Activated naive CD8-positive, alpha-beta T cell treated with anti-CD3 and anti-CD28 coated beads for 36 hours (primary cell): ENCODE results near the gene BOK. TPM values are rescaled to one million over a fixed set of nuclear protein-coding genes. Genes with fewer than 3 reads are reported as not detected.

Experiments used
- DNase-seq: peaks from one replicate; pipeline ENCODE4 v3.0.0; 2021
- H3K27ac Mint-ChIP-seq: one replicate; pipeline ENCODE4 v1.8.0; 2022; ENCODE audit warnings: mild to moderate bottlenecking, moderate library complexity, mixed read lengths
- H3K27me3 Mint-ChIP-seq: one replicate; pipeline ENCODE4 v1.8.0; 2022; ENCODE audit warnings: mild to moderate bottlenecking, mixed read lengths
- H3K36me3 Mint-ChIP-seq: one replicate; pipeline ENCODE4 v1.8.0; 2021; ENCODE audit warnings: mild to moderate bottlenecking, mixed read lengths
- H3K4me1 Mint-ChIP-seq: one replicate; pipeline ENCODE4 v1.8.0; 2021; ENCODE audit warnings: mixed read lengths
- H3K4me3 Mint-ChIP-seq: one replicate; pipeline ENCODE4 v1.8.0; 2022; ENCODE audit warnings: mild to moderate bottlenecking, moderate library complexity, mixed read lengths
- H3K9me3 Mint-ChIP-seq: one replicate; pipeline ENCODE4 v1.8.0; 2022; ENCODE audit warnings: mixed read lengths
- total RNA-seq, 2 experiments: library from RNA; stranded (reverse); gene quantifications; one replicate each; pipeline ENCODE4 v1.2.3, GENCODE V29; 2021

Gene BOK
- total RNA-seq, 2 experiments from 2014 or later, result 0.08 TPM; not detected in 1

DNA sequence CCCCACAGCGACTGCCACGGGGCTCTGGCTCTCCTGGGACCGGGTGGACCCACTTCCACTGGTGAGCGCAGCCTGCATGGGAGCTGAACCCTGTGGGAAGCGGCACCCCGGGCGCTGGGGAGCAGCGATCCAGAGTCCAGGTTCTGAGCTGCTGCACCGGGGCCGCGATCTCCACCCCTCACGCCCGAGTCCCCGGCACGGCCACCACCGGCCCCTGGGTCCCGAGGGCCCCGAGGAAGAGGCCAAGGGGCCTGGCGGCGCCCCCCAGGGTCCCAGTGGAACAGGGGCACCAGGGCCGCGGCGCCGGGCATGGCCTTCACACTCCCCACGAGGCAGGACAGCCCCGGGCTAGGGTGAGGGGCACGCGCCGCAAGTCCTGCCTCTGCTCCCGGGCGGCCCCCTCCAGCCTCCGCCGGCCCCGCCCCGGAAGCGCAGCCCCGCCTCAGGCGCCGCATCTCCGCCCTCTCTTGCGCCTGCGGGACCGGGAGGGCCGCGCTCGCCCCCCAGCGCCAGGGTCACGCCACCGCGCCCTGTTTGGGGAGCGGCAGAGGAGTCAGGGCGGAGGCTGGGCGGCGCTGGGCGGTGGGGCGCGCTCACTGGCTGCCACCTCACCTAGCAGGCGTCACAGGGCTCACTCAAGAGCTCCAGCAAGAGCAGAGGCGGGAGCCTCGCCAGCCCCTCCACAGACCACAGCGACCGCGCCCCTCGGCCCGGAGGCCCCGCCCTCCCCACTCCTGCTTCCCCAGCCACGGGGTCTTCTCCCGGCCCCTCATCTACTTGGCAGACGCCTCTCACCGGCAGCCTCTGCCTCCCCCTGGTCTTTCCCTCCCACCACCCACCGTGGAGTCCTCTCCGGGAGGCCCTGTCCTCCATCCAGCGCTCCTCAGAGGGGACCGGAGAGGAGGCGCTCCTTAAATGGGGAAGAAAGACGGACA, 51.6 kb downstream of the BOK start:
- no peaks in the 10 kb centered on the region for H3K9me3 Mint-ChIP-seq
- peak; percentile 98 for DNase-seq
- peaks cover 10% of the 10 kb centered on the region for H3K36me3 Mint-ChIP-seq
- H3K27ac Mint-ChIP-seq, result peak overlapping the region; percentile 65
- peak overlapping the region; percentile 66 for H3K4me3 Mint-ChIP-seq
- no peaks in the 10 kb centered on the region for H3K27me3 Mint-ChIP-seq
- H3K4me1 Mint-ChIP-seq, result peaks cover 15% of the 10 kb centered on the region

- no peak for DNase-seq
- Mint-ChIP-seq H3K27me3 (no peaks in the 10 kb centered on the region), H3K9me3 (no peaks in the 10 kb centered on the region), H3K4me3 (no peak overlapping the region), H3K36me3 (peaks cover 12% of the 10 kb centered on the region), H3K27ac (peak overlapping the region; percentile 65), H3K4me1 (peaks cover 20% of the 10 kb centered on the region)
Observed at GRCh38 chr2:241611062-241611461, 52.5 kb downstream of the BOK start.

- Mint-ChIP-seq H3K27me3 (no peaks in the 10 kb centered on the region), H3K27ac (no peak overlapping the region), H3K4me3 (no peak overlapping the region), H3K36me3 (peaks cover 12% of the 10 kb centered on the region), H3K9me3 (no peaks in the 10 kb centered on the region), H3K4me1 (peaks cover 26% of the 10 kb centered on the region)
- DNase-seq, result no peak
Observed at GRCh38 chr2:241612156-241613016, 53.8 kb downstream of the BOK start.

- no peak for DNase-seq
- Mint-ChIP-seq H3K4me1 (peaks cover 33% of the 10 kb centered on the region), H3K27me3 (no peaks in the 10 kb centered on the region), H3K36me3 (peaks cover 14% of the 10 kb centered on the region), H3K9me3 (no peaks in the 10 kb centered on the region), H3K27ac (no peak overlapping the region), H3K4me3 (no peak overlapping the region)
Observed at GRCh38 chr2:241613017-241613780, 54.7 kb downstream of the BOK start.

GRCh38 chr2:241615041-241615440, 56.5 kb downstream of the BOK start:
- H3K36me3 Mint-ChIP-seq, result peaks cover 24% of the 10 kb centered on the region
- H3K27ac Mint-ChIP-seq, result no peak overlapping the region
- peaks cover 30% of the 10 kb centered on the region for H3K4me1 Mint-ChIP-seq
- no peak for DNase-seq
- no peak overlapping the region for H3K4me3 Mint-ChIP-seq
- no peaks in the 10 kb centered on the region for H3K27me3 Mint-ChIP-seq
- peaks cover 2% of the 10 kb centered on the region for H3K9me3 Mint-ChIP-seq

DNA sequence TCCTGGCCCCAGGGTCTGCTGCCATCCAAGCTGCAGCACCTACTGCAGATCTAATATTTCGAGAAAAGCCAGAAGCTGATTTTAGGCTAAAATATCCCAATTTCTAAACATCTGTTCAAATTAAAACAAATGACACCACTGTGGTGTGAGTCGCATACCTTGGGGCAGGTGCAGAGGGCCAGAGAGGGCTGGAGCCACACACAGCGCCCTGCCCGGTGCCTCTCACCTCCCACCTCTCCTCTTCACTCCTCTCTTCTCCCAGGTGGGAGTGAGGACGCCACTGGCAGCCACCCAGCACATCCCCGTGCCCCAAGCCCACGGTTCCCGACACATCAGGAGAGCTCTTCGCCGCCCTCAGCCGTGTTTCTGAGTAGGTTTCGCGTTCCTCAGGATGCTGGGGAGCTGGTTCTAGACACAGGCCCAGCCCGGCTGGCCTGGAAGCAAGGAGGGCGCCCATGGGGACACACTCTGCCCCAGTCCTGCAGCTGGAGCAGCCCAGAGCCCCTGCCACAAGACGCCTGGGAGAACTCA, 57.0 kb downstream of the BOK start:
- no peak overlapping the region for H3K4me3 Mint-ChIP-seq
- H3K27me3 Mint-ChIP-seq, result no peaks in the 10 kb centered on the region
- H3K9me3 Mint-ChIP-seq, result peaks cover 6% of the 10 kb centered on the region
- H3K27ac Mint-ChIP-seq, result no peak overlapping the region
- DNase-seq, result no peak
- peaks cover 33% of the 10 kb centered on the region for H3K4me1 Mint-ChIP-seq
- peaks cover 30% of the 10 kb centered on the region for H3K36me3 Mint-ChIP-seq

- H3K27ac Mint-ChIP-seq, result peak overlapping the region; percentile 57
- H3K27me3 Mint-ChIP-seq, result no peaks in the 10 kb centered on the region
- no peak overlapping the region for H3K4me3 Mint-ChIP-seq
- no peak for DNase-seq
- H3K4me1 Mint-ChIP-seq, result peaks cover 31% of the 10 kb centered on the region
- H3K9me3 Mint-ChIP-seq, result peaks cover 8% of the 10 kb centered on the region
- H3K36me3 Mint-ChIP-seq, result peaks cover 35% of the 10 kb centered on the region
Observed at GRCh38 chr2:241616168-241617125, 57.9 kb downstream of the BOK start.

DNA sequence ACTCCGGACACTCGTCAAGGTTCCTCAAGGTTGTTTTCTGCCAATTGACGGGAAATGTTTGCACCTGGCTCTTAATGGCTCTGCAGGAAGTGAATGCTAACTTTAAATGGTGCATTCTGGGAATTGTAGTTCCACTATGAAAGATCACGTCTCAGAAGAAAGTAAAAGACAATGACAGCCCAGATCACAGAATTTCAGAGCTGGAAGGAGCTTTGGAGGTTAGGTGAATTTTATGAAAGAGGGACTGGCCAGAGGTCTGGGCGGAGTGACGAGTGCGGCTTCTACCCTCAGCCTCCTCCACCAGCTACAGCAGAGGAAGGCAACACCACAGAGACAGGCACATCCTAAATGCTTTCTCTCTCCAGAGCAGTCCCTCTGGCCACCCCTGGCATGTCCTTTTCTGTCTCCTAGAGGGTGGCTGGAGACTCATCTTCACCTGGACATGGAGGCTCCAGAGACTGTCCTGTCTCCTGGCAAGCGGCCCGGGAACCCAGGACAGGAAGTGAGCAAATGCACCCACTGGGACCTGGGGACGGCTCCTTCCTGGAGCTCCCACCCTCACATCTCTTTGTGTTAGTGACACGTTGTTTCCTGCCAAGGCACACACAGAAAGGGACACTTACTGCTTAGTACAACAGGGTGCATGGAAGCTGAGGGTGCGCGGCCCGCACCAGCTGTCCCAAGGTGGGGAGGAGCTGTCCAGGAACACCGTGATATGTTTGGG, 59.0 kb downstream of the BOK start:
- DNase-seq, result peak; percentile 47
- H3K36me3 Mint-ChIP-seq, result peaks cover 41% of the 10 kb centered on the region
- peaks cover 31% of the 10 kb centered on the region for H3K4me1 Mint-ChIP-seq
- H3K27me3 Mint-ChIP-seq, result no peaks in the 10 kb centered on the region
- peaks cover 8% of the 10 kb centered on the region for H3K9me3 Mint-ChIP-seq
- peak overlapping the region; percentile 94 for H3K27ac Mint-ChIP-seq
- peak overlapping the region; percentile 81 for H3K4me3 Mint-ChIP-seq

GRCh38 chr2:241618296-241618805, 59.8 kb downstream of the BOK start:
- H3K9me3 Mint-ChIP-seq, result peaks cover 8% of the 10 kb centered on the region
- no peak for DNase-seq
- H3K4me1 Mint-ChIP-seq, result peaks cover 31% of the 10 kb centered on the region
- H3K36me3 Mint-ChIP-seq, result peaks cover 41% of the 10 kb centered on the region
- H3K27ac Mint-ChIP-seq, result peak overlapping the region; percentile 67
- no peak overlapping the region for H3K4me3 Mint-ChIP-seq
- no peaks in the 10 kb centered on the region for H3K27me3 Mint-ChIP-seq

- Mint-ChIP-seq H3K4me3 (no peak overlapping the region), H3K36me3 (peaks cover 41% of the 10 kb centered on the region), H3K27ac (no peak overlapping the region), H3K27me3 (no peaks in the 10 kb centered on the region), H3K9me3 (peaks cover 8% of the 10 kb centered on the region), H3K4me1 (peaks cover 31% of the 10 kb centered on the region)
- DNase-seq, result no peak
Observed at GRCh38 chr2:241618829-241619228, 60.3 kb downstream of the BOK start.

- no peak for DNase-seq
- H3K27me3 Mint-ChIP-seq, result no peaks in the 10 kb centered on the region
- no peak overlapping the region for H3K4me3 Mint-ChIP-seq
- H3K36me3 Mint-ChIP-seq, result peaks cover 41% of the 10 kb centered on the region
- peaks cover 31% of the 10 kb centered on the region for H3K4me1 Mint-ChIP-seq
- H3K27ac Mint-ChIP-seq, result peak overlapping the region; percentile 83
- H3K9me3 Mint-ChIP-seq, result peaks cover 8% of the 10 kb centered on the region
Observed at GRCh38 chr2:241619597-241620418, 61.3 kb downstream of the BOK start.

DNA sequence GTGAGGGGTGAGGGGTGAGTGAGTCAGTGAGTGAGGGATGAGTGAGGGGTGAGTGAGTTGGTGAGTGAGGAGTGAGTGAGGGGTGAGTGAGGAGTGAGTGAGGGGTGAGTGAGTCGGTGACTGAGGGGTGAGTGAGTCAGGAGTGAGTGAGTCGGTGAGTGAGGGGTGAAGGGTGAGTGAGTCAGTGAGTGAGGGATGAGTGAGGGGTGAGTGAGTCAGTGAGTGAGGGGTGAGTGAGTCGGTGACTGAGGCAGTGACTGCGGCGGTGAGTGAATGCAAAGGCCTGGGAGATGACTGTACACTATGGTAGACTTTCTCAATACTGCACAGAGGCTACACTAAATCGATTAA, 61.8 kb downstream of the BOK start:
- Mint-ChIP-seq H3K9me3 (peaks cover 8% of the 10 kb centered on the region), H3K27me3 (no peaks in the 10 kb centered on the region), H3K36me3 (peaks cover 41% of the 10 kb centered on the region), H3K4me1 (peaks cover 31% of the 10 kb centered on the region), H3K4me3 (no peak overlapping the region), H3K27ac (peak overlapping the region; percentile 83)
- DNase-seq, result peak; percentile 59
